ENCODE measurements around the gene DDX27.
"Not testable (repeated sequence)": the region's sequence is repeated elsewhere in the genome, so short reads cannot be mapped to it uniquely, and the experiment has no call there.

The DDX27 gene

GRCh38 chr20:49219091-49219923, at the start of gene DDX27:
DDX27 (plus strand) TSS chr20:49219416; CDS start chr20:49219449, 33 bp downstream.
- DNase-seq (ENCODE audit: low read depth, low spot score): peak; percentile 99

- DNase-seq (ENCODE audit: low read depth, low spot score): no peak
Measured at GRCh38 chr20:49169547-49169946, 49.7 kb upstream of the DDX27 start.

GRCh38 chr20:49170714-49171113, 48.5 kb upstream of the DDX27 start:
- no peak for DNase-seq (ENCODE audit: low read depth, low spot score)

- no peak for DNase-seq (ENCODE audit: low read depth, low spot score)
Measured at GRCh38 chr20:49171909-49172308, 47.3 kb upstream of the DDX27 start.

GRCh38 chr20:49172413-49172812, 46.8 kb upstream of the DDX27 start:
- no peak for DNase-seq (ENCODE audit: low read depth, low spot score)

- DNase-seq (ENCODE audit: low read depth, low spot score): no peak
Measured at GRCh38 chr20:49174183-49174582, 45.0 kb upstream of the DDX27 start.

- DNase-seq (ENCODE audit: low read depth, low spot score): no peak
Measured at GRCh38 chr20:49179368-49180277, 39.6 kb upstream of the DDX27 start.

- DNase-seq (ENCODE audit: low read depth, low spot score): no peak
Measured at GRCh38 chr20:49181265-49181877, 37.8 kb upstream of the DDX27 start.

- DNase-seq (ENCODE audit: low read depth, low spot score): no peak
Measured at GRCh38 chr20:49183444-49183843, 35.8 kb upstream of the DDX27 start.

- not testable (repeated sequence) for DNase-seq (ENCODE audit: low read depth, low spot score)
Measured at GRCh38 chr20:49184084-49184501, 35.1 kb upstream of the DDX27 start.

- no peak for DNase-seq (ENCODE audit: low read depth, low spot score)
Measured at GRCh38 chr20:49184691-49185070, 34.5 kb upstream of the DDX27 start.

- no peak for DNase-seq (ENCODE audit: low read depth, low spot score)
Measured at GRCh38 chr20:49185071-49185761, 34.0 kb upstream of the DDX27 start.

GRCh38 chr20:49186535-49187329, 32.5 kb upstream of the DDX27 start:
- DNase-seq (ENCODE audit: low read depth, low spot score): peak; percentile 59

- peak; percentile 24 for DNase-seq (ENCODE audit: low read depth, low spot score)
Measured at GRCh38 chr20:49187330-49187850, 31.8 kb upstream of the DDX27 start.

GRCh38 chr20:49187851-49188641, 31.2 kb upstream of the DDX27 start, which contains the start of gene STAU1:
STAU1 (minus strand) TSS chr20:49188334; CDS start chr20:49166201, 22,133 bp downstream.
- DNase-seq (ENCODE audit: low read depth, low spot score): peak; percentile 99

GRCh38 chr20:49192944-49193518, 26.2 kb upstream of the DDX27 start:
- not testable (repeated sequence) for DNase-seq (ENCODE audit: low read depth, low spot score)

GRCh38 chr20:49199729-49200293, 19.4 kb upstream of the DDX27 start:
- no peak for DNase-seq (ENCODE audit: low read depth, low spot score)

GRCh38 chr20:49203011-49203410, 16.2 kb upstream of the DDX27 start:
- DNase-seq (ENCODE audit: low read depth, low spot score): no peak

- DNase-seq (ENCODE audit: low read depth, low spot score): no peak
Measured at GRCh38 chr20:49203746-49204145, 15.5 kb upstream of the DDX27 start.
